GM18858 (cell line): ENCODE measurements around the gene GAS5.

ENCODE experiments used
- ATAC-seq: cut with Tn5 transposase; IDR thresholded peaks from one replicate; pipeline ENCODE4 v1.9.1; 2021; ENCODE audit not compliant: unreplicated experiment

Gene GAS5

DNA sequence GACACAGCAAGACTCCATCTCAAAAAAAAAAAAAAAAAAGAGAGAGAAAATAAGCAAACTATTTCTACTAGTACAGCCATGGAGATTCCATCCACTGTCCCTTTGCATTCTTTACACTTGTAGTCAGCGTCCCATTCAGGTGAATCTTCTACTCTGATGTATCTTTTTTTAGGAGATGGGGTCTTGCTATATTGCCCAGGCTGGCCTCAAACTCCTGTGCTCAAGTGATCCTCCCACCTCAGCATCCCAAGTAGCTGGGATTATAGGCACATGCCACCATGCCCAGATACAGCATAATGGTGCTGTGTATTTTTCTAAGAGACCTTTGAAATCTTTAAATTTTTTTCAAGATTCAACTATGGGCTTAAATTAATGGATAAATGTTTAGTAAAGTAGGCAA lies 35.0 kb downstream of the GAS5 start:
- no peak for ATAC-seq

DNA sequence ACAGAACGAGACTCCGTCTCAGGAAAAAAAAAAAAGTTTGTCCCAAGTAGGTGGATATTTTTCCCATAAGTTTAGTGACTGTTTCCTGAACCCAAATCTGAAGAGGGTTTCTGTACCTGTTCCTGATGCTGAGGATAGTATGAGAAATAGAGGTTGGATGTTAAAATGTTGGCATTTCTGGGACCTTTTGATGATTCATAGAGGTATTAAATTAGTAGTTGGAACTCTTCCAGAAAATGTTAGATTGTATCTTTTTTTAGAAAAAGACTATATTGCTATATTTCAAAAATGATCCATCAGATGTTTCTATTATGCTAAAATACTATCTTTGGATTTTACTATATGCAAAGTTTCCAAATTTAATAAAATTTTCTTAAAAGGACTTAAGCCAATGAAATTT lies 40.2 kb downstream of the GAS5 start:
- ATAC-seq: no peak

GRCh38 chr1:173824315-173825081 lies 43.3 kb downstream of the GAS5 start, which contains the start of the genes CENPL and DARS2:
Gene CENPL (minus strand): TSS chr1:173824883. CDS start chr1:173811299, 13,584 bp downstream.
Gene DARS2 (plus strand): TSS chr1:173824673. CDS start chr1:173825230, 557 bp downstream.
- ATAC-seq: peak; percentile 82

- ATAC-seq: peak; percentile 35
Observed at GRCh38 chr1:173823781-173824314, 43.9 kb downstream of the GAS5 start.

- no peak for ATAC-seq
Observed at GRCh38 chr1:173821680-173822079, 46.1 kb downstream of the GAS5 start.

- ATAC-seq: no peak
Observed at GRCh38 chr1:173818459-173818858, 49.3 kb downstream of the GAS5 start.
